DND-41 (cell line): ENCODE data around the gene ANO2.

Experiments used
- CTCF ChIP-seq: IDR thresholded peaks from 2 replicates; pipeline ENCODE4 v1.5.1; 2012; ENCODE audit warnings: borderline replicate concordance, low read length, moderate library complexity, mild to moderate bottlenecking; ENCODE audit not compliant: poor library complexity, severe bottlenecking; ENCODE audit errors: extremely low read depth
- EZH2 ChIP-seq: IDR thresholded peaks from 3 replicates; pipeline ENCODE4 v1.6.1; 2012; ENCODE audit warnings: borderline replicate concordance, low read depth, mild to moderate bottlenecking, moderate library complexity, low read length, inconsistent platforms; ENCODE audit not compliant: severe bottlenecking

GRCh38 chr12:5861416-5861815 is 83.6 kb downstream of the ANO2 start:
- no peak for TF ChIP-seq EZH2
- TF ChIP-seq CTCF: no peak
